Colonic mucosa (tissue), 4 donors: ENCODE data around the gene TMEM30A. TPM values are rescaled to one million over a fixed set of nuclear protein-coding genes. Genes with fewer than 3 reads are reported as not detected.

Experiments used
- DNase-seq: peaks from one replicate; pipeline ENCODE4 v3.0.0-alpha.2; 2020
- H3K27ac ChIP-seq: fragments of 200-600 bp; one replicate; pipeline ENCODE4 v1.8.0; 2021
- H3K27me3 ChIP-seq: fragments of 200-600 bp; one replicate; pipeline ENCODE4 v1.8.0; 2021
- H3K36me3 ChIP-seq: fragments of 200-600 bp; one replicate; pipeline ENCODE4 v1.8.0; 2021
- H3K4me1 ChIP-seq: fragments of 200-600 bp; one replicate; pipeline ENCODE4 v1.8.0; 2021; ENCODE audit warnings: mild to moderate bottlenecking
- H3K4me3 ChIP-seq: fragments of 200-600 bp; one replicate; pipeline ENCODE4 v1.8.0; 2021
- H3K9ac ChIP-seq, 2 donors: one replicate each; pipeline ENCODE4 v1.7.0; 2013; ENCODE audit warnings: control low read depth in 2 of 2, low read depth in 2 of 2, low read length in 2 of 2
- H3K9me3 ChIP-seq: fragments of 200-600 bp; one replicate; pipeline ENCODE4 v1.8.0; 2021
- intact Hi-C: fragments of 100-400 bp; cut with DNase I; formaldehyde crosslinking; loops from one replicate; pipeline ENCODE4 v1.14.1; 2022
- total RNA-seq, 2 donors: library from RNA; stranded (reverse); fragmentation: NEBNext Ultra II Directional in 1 of 2; extraction: Animal tissue kit (Norgen Biotek cat#: 25700) in 1 of 2; gene quantifications; one replicate each; pipeline ENCODE4 v1.2.1, GENCODE V29; 2021
- TF ChIP-seq, protein P1 (sequence below): fragments of 200-600 bp; IDR thresholded peaks from one replicate; pipeline ENCODE4 v1.8.0; 2022; ENCODE audit warnings: antibody characterized with exemption, mild to moderate bottlenecking
- donor health status: healthy.
- donor health status: DM: no; HTN: no; CAD: no.
- donor health status: DM: no; HTN: no; CAD: no.

The TMEM30A gene
- total RNA-seq, 2 donors from 2014 or later: 69.5 to 112 TPM

DNA sequence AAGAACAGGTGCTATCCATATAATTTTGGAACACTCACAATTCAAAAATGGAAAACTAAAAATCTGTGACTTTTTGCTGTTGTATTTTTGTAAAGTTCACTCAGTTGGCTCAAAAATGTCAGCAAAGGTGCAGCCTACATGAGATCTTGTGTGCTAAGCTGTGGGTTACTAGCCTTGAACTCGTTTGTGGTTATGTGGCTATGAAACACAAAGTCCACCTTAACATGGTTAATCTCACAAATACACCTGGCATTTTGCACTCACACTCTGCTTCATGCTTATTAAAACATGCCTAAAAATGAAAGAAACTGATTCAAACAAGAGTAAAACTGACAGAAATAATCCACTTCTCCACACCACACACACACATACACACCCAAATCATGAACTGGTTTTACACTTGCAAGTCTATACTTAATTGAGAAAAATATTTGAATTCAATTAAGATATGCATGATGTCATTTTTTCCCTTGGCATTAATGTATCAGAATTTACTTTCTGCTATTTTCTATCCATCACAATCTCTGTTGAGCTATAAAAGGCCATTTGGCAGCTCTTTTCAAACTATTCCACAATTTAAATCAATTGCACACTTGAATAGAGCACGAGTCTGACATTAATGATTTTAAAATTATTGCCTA, 22.9 kb upstream of the TMEM30A start:
- H3K27me3 ChIP-seq: no peaks in the 10 kb centered on the region
- no peak overlapping the region for H3K9ac ChIP-seq
- no peak overlapping the region for H3K27ac ChIP-seq
- TF ChIP-seq, protein P1, sequence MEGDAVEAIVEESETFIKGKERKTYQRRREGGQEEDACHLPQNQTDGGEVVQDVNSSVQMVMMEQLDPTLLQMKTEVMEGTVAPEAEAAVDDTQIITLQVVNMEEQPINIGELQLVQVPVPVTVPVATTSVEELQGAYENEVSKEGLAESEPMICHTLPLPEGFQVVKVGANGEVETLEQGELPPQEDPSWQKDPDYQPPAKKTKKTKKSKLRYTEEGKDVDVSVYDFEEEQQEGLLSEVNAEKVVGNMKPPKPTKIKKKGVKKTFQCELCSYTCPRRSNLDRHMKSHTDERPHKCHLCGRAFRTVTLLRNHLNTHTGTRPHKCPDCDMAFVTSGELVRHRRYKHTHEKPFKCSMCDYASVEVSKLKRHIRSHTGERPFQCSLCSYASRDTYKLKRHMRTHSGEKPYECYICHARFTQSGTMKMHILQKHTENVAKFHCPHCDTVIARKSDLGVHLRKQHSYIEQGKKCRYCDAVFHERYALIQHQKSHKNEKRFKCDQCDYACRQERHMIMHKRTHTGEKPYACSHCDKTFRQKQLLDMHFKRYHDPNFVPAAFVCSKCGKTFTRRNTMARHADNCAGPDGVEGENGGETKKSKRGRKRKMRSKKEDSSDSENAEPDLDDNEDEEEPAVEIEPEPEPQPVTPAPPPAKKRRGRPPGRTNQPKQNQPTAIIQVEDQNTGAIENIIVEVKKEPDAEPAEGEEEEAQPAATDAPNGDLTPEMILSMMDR: no peak
- no peaks in the 10 kb centered on the region for H3K9me3 ChIP-seq
- H3K4me3 ChIP-seq: no peak overlapping the region
- no peaks in the 10 kb centered on the region for H3K4me1 ChIP-seq
- H3K36me3 ChIP-seq: no peaks in the 10 kb centered on the region
- no peak for DNase-seq
- intact Hi-C loops: no loop called here

DNA sequence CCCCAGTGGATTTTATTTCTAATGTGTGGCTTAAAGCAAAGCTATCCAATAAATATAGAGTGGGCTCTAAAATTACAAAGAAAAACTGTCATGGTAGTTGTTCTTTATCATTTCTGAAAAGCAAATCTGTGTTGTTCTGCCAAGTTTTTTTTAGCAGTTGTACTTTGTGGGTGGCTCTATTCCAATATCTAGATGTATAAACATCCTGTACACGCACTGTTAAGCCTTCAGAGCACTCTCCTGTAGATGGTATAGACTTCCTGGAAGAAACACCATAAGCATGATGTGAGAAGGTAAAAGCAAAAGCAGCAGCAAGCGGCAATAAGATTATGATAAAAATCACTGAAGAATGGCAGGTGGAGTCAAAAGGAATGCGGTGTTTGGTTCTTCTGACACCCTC, 21.5 kb upstream of the TMEM30A start:
- Histone ChIP-seq H3K36me3 (no peaks in the 10 kb centered on the region), H3K9me3 (no peaks in the 10 kb centered on the region), H3K9ac (no peak overlapping the region), H3K27ac (no peak overlapping the region), H3K4me1 (no peaks in the 10 kb centered on the region), H3K27me3 (no peaks in the 10 kb centered on the region), H3K4me3 (no peak overlapping the region)
- DNase-seq: no peak
- intact Hi-C loops: no loop called here
- TF ChIP-seq, protein P1: no peak

DNA sequence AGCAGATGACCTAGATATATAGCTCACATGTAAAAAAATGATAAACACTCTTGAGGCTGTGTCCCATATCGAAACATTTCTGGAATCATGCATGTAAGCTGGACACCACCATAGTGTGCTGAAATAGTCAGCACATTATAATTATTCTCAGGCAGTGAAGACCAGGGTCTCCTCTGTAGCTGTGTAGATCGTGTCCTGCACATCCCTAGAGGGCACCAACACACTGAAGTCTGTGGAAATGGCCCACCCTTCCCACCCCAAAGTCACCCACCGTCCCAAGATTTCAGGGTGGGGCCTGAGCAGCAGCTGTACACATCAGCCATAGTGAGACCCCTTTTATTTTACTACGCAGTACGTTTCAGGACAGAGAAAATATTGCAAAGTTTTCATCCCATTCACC, 21.0 kb upstream of the TMEM30A start:
- Histone ChIP-seq H3K4me1 (no peaks in the 10 kb centered on the region), H3K9me3 (no peaks in the 10 kb centered on the region), H3K27ac (no peak overlapping the region), H3K36me3 (no peaks in the 10 kb centered on the region), H3K4me3 (no peak overlapping the region), H3K27me3 (no peaks in the 10 kb centered on the region), H3K9ac (no peak overlapping the region)
- intact Hi-C loops: no loop called here
- TF ChIP-seq, protein P1: no peak
- DNase-seq: no peak

DNA sequence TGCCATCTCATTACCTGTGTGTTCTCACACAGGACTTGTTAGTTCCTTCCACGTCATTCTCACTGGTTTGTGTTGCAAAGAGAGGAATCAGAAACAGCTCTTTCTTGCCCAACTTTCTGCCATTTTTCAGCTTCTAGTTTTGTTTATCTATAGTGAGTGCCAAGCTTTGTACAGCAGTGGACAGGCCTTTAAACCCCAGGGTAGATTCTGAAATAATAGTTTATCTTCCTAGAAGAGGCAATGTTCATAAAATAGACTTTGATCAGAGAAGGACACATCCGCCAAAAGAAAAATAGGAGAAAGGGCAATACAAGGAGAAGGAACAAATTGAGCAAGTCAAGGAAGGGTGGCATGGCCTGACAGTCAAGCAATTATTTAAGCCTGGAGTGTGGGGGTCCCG, 17.7 kb upstream of the TMEM30A start:
- Histone ChIP-seq H3K4me1 (no peaks in the 10 kb centered on the region), H3K36me3 (no peaks in the 10 kb centered on the region), H3K27me3 (no peaks in the 10 kb centered on the region), H3K9ac (no peak overlapping the region), H3K9me3 (no peaks in the 10 kb centered on the region), H3K4me3 (no peak overlapping the region), H3K27ac (no peak overlapping the region)
- TF ChIP-seq, protein P1: no peak
- DNase-seq: no peak
- intact Hi-C loops: no loop called here

DNA sequence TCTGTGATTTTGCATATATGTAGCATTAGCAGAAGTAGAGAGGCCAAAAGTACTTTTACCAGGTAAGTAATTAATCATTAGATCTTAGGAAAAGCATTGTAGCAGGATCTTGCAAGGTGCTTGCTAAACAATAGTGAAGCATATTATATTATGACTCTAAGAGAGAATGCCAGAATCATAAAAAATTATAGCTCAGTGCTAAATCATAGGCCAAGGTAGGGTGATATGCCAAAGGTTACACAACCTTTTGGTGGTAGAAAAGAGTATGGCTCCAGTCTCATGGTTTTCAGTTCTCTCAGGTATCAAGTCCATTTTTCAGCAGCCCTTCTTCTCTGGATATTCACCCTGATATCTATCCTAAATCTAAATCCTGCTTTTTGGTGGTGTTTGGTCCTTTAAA, 16.9 kb upstream of the TMEM30A start:
- H3K27me3 ChIP-seq: no peaks in the 10 kb centered on the region
- intact Hi-C loops: no loop called here
- H3K4me3 ChIP-seq: no peak overlapping the region
- no peak for DNase-seq
- no peak overlapping the region for H3K9ac ChIP-seq
- no peaks in the 10 kb centered on the region for H3K9me3 ChIP-seq
- H3K27ac ChIP-seq: no peak overlapping the region
- TF ChIP-seq, protein P1: no peak
- H3K4me1 ChIP-seq: no peaks in the 10 kb centered on the region
- no peaks in the 10 kb centered on the region for H3K36me3 ChIP-seq
